ENCODE results near the gene NEK10. TPM values are rescaled to one million over a fixed set of nuclear protein-coding genes. Genes with fewer than 3 reads are reported as not detected.

The NEK10 gene
- total and polyA plus RNA-seq, 3 donors from 2014 or later = 29.5 to 83.2 (median 56.9) TPM

GRCh38 chr3:27194861-27195483 lies 174.2 kb downstream of the NEK10 start:
- no peaks in the 10 kb centered on the region for H3K9me3 ChIP-seq
- no peak overlapping the region for H3K4me3 ChIP-seq
- H3K27ac ChIP-seq = no peak overlapping the region
- 0 to 19% methylated on average over 1 of the region's 1 CpG for WGBS, 2 donors
- intact Hi-C loops (cut with DNase I; ENCODE audit: low total_unique reads) = no loop called here
- TF ChIP-seq CTCF (IDR thresholded peaks at IDR 0.05) (no peak), POLR2A (IDR thresholded peaks at IDR 0.05) (no peak)
- H3K4me1 ChIP-seq = no peaks in the 10 kb centered on the region
- DNase-seq = no peak
- H3K27me3 ChIP-seq = no peaks in the 10 kb centered on the region
- H3K36me3 ChIP-seq (ENCODE audit: low read depth, missing control alignments) = no peaks in the 10 kb centered on the region

GRCh38 chr3:27193056-27193455 lies 176.1 kb downstream of the NEK10 start:
- WGBS, 2 donors = 83 to 95% methylated on average over 2 of the region's 2 CpGs
- Histone ChIP-seq H3K36me3 (ENCODE audit: low read depth, missing control alignments) (no peaks in the 10 kb centered on the region), H3K27ac (no peak overlapping the region), H3K9me3 (no peaks in the 10 kb centered on the region), H3K27me3 (no peaks in the 10 kb centered on the region), H3K4me1 (no peaks in the 10 kb centered on the region), H3K4me3 (no peak overlapping the region)
- TF ChIP-seq POLR2A (IDR thresholded peaks at IDR 0.05) = no peak
- no peak for TF ChIP-seq CTCF (IDR thresholded peaks at IDR 0.05)
- intact Hi-C loops (cut with DNase I; ENCODE audit: low total_unique reads) = no loop called here
- no peak for DNase-seq

GRCh38 chr3:27186013-27186412 lies 183.2 kb downstream of the NEK10 start:
- WGBS, 2 donors = 82 to 92% methylated on average over 5 of the region's 5 CpGs
- Histone ChIP-seq H3K27ac (no peak overlapping the region), H3K4me3 (no peak overlapping the region), H3K4me1 (no peaks in the 10 kb centered on the region), H3K9me3 (no peaks in the 10 kb centered on the region), H3K36me3 (ENCODE audit: low read depth, missing control alignments) (no peaks in the 10 kb centered on the region), H3K27me3 (no peaks in the 10 kb centered on the region)
- no peak for DNase-seq
- TF ChIP-seq POLR2A (IDR thresholded peaks at IDR 0.05) = no peak
- TF ChIP-seq CTCF (IDR thresholded peaks at IDR 0.05) = no peak
- intact Hi-C loops (cut with DNase I; ENCODE audit: low total_unique reads) = no loop called here

GRCh38 chr3:27185231-27185989 lies 183.8 kb downstream of the NEK10 start:
- DNase-seq = no peak

More at GRCh38 chr3:27185231-27185989, 183.8 kb downstream of the NEK10 start:
- H3K27me3 ChIP-seq = no peaks in the 10 kb centered on the region
- 74 to 83% methylated on average over 2 of the region's 2 CpGs for WGBS, 2 donors
- H3K4me1 ChIP-seq = no peaks in the 10 kb centered on the region
- no peak overlapping the region for H3K4me3 ChIP-seq
- H3K36me3 ChIP-seq (ENCODE audit: low read depth, missing control alignments) = no peaks in the 10 kb centered on the region
- intact Hi-C loops (cut with DNase I; ENCODE audit: low total_unique reads) = no loop called here
- no peak overlapping the region for H3K27ac ChIP-seq
- no peak for TF ChIP-seq CTCF (IDR thresholded peaks at IDR 0.05)
- TF ChIP-seq POLR2A (IDR thresholded peaks at IDR 0.05) = no peak
- no peaks in the 10 kb centered on the region for H3K9me3 ChIP-seq
